Skeletal muscle tissue (tissue), 4 donors: ENCODE measurements around the gene RBM10. TPM values are rescaled to one million over a fixed set of nuclear protein-coding genes. Genes with fewer than 3 reads are reported as not detected.

Experiments
- H3K27ac ChIP-seq: one replicate; pipeline ENCODE4 v1.7.0; 2013; ENCODE audit warnings: mild to moderate bottlenecking, low read depth, low read length, inconsistent platforms
- H3K27me3 ChIP-seq, 3 donors: one replicate each; pipeline ENCODE4 v1.7.0; 2013; ENCODE audit warnings: low read length in 3 of 3; ENCODE audit not compliant: control insufficient read depth in 3 of 3, insufficient read depth in 3 of 3
- H3K36me3 ChIP-seq, 3 donors: one replicate each; pipeline ENCODE4 v1.7.0; 2013; ENCODE audit warnings: low read length in 3 of 3; ENCODE audit not compliant: control insufficient read depth in 3 of 3, insufficient read depth in 3 of 3
- H3K4me1 ChIP-seq, 3 donors: one replicate each; pipeline ENCODE4 v1.7.0; 2013; ENCODE audit warnings: low read length in 3 of 3, mild to moderate bottlenecking in 3 of 3; ENCODE audit not compliant: control insufficient read depth in 3 of 3, insufficient read depth in 3 of 3
- H3K4me3 ChIP-seq, 3 donors: one replicate each; pipeline ENCODE4 v1.7.0; 2013; ENCODE audit warnings: low read length in 3 of 3
- H3K9ac ChIP-seq, 3 donors: one replicate each; pipeline ENCODE4 v1.7.0; 2013; ENCODE audit warnings: low read length in 3 of 3, mild to moderate bottlenecking in 3 of 3, moderate library complexity in 2 of 3, low read depth in 1 of 3
- H3K9me3 ChIP-seq, 3 donors: one replicate each; pipeline ENCODE4 v1.7.0; 2013; ENCODE audit warnings: low read length in 3 of 3; ENCODE audit not compliant: control insufficient read depth in 3 of 3
- total RNA-seq: library from RNA; depleted of rRNA; stranded (reverse); fragments of >200 nt; gene quantifications from one replicate; pipeline ENCODE4 v1.2.3, GENCODE V29; 2014
- donor health status: Osteomylitis.

The RBM10 gene
- total RNA-seq, 1 donor from 2014 or later, result 30.8 TPM

GRCh38 chrX:47202316-47202715 is 57.3 kb downstream of the RBM10 start:
- Histone ChIP-seq H3K36me3 (peaks cover 62 to 88% (median 72%) of the 10 kb centered on the region in 3 donors), H3K9me3 (no peaks in the 10 kb centered on the region), H3K9ac (no peak overlapping the region), H3K27ac (no peak overlapping the region), H3K27me3 (no peaks in the 10 kb centered on the region), H3K4me3 (no peak overlapping the region), H3K4me1 (peaks cover 22 to 32% (median 31%) of the 10 kb centered on the region in 3 donors)

GRCh38 chrX:47202877-47203276 is 57.9 kb downstream of the RBM10 start:
- no peak overlapping the region for H3K27ac ChIP-seq
- no peak overlapping the region for H3K9ac ChIP-seq
- peaks cover 65 to 93% (median 77%) of the 10 kb centered on the region in 3 donors for H3K36me3 ChIP-seq
- no peaks in the 10 kb centered on the region for H3K27me3 ChIP-seq
- H3K4me1 ChIP-seq, result peaks cover 17 to 27% (median 25%) of the 10 kb centered on the region in 3 donors
- no peaks in the 10 kb centered on the region for H3K9me3 ChIP-seq
- no peak overlapping the region for H3K4me3 ChIP-seq

- Histone ChIP-seq H3K4me1 (peaks cover 7 to 20% (median 19%) of the 10 kb centered on the region in 3 donors), H3K27ac (no peak overlapping the region), H3K36me3 (peaks cover 58 to 97% (median 75%) of the 10 kb centered on the region in 3 donors), H3K27me3 (no peaks in the 10 kb centered on the region), H3K9me3 (no peaks in the 10 kb centered on the region), H3K9ac (no peak overlapping the region), H3K4me3 (no peak overlapping the region)
These were observed 59.9 kb downstream of the RBM10 start for GRCh38 chrX:47204970-47205369.

GRCh38 chrX:47206316-47206715 is 61.3 kb downstream of the RBM10 start:
- Histone ChIP-seq H3K9ac (no peak overlapping the region), H3K4me1 (peaks cover 0 to 11% (median 8%) of the 10 kb centered on the region in 3 donors), H3K27ac (no peak overlapping the region), H3K36me3 (peaks cover 58 to 97% (median 80%) of the 10 kb centered on the region in 3 donors), H3K4me3 (no peak overlapping the region), H3K27me3 (no peaks in the 10 kb centered on the region), H3K9me3 (no peaks in the 10 kb centered on the region)

GRCh38 chrX:47208108-47208507 is 63.1 kb downstream of the RBM10 start:
- H3K36me3 ChIP-seq, result peaks cover 53 to 97% (median 77%) of the 10 kb centered on the region in 3 donors
- no peak overlapping the region for H3K4me3 ChIP-seq
- no peaks in the 10 kb centered on the region for H3K9me3 ChIP-seq
- no peak overlapping the region for H3K9ac ChIP-seq
- H3K4me1 ChIP-seq, result peaks cover 0 to 11% (median 8%) of the 10 kb centered on the region in 3 donors
- no peak overlapping the region for H3K27ac ChIP-seq
- H3K27me3 ChIP-seq, result no peaks in the 10 kb centered on the region

DNA sequence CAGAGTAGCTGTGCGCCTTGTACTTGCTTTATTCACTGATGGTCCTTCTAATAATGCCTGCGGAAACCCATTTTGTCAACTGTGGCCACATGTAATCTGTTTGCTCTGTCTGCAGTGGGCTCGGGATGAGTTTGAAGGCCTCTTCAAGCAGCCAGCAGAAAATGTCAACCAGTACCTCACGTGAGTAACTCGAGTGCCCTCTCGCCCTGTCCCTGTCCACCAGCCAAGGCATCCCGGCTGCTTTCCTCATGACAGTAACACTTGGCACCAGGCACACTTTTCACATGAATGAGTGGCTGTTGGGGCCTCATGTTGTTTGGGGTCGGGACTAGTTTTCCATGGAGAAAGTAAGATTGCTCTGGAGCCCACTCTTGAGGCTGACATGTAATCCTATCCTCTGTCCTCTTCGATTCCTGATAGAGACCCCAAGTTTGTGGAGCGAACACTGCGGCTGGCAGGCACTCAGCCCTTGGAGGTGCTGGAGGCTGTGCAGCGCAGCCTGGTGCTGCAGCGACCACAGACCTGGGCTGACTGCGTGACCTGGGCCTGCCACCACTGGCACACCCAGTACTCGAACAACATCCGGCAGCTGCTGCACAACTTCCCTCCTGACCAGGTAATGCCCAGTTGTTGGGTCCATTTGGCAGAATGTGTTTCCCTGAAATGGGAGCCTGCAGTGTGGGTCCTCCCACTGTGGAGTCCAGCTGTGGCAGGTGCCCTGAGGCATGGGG is 64.7 kb downstream of the RBM10 start:
- H3K9me3 ChIP-seq, result no peaks in the 10 kb centered on the region
- H3K4me1 ChIP-seq, result peaks cover 0 to 11% (median 8%) of the 10 kb centered on the region in 3 donors
- H3K27ac ChIP-seq, result peak overlapping the region; percentile 28
- H3K4me3 ChIP-seq, result no peak overlapping the region
- H3K27me3 ChIP-seq, result no peaks in the 10 kb centered on the region
- peaks cover 59 to 97% (median 77%) of the 10 kb centered on the region in 3 donors for H3K36me3 ChIP-seq
- H3K9ac ChIP-seq, result peak overlapping the region in 1 of 3 donors; percentile 54

- Histone ChIP-seq H3K36me3 (peaks cover 61 to 97% (median 79%) of the 10 kb centered on the region in 3 donors), H3K9ac (no peak overlapping the region), H3K9me3 (no peaks in the 10 kb centered on the region), H3K4me1 (peaks cover 0 to 11% (median 8%) of the 10 kb centered on the region in 3 donors), H3K4me3 (no peak overlapping the region), H3K27me3 (no peaks in the 10 kb centered on the region), H3K27ac (no peak overlapping the region)
These were observed 65.8 kb downstream of the RBM10 start for GRCh38 chrX:47210661-47211425.

- no peak overlapping the region for H3K27ac ChIP-seq
- H3K9ac ChIP-seq, result no peak overlapping the region
- H3K9me3 ChIP-seq, result no peaks in the 10 kb centered on the region
- no peak overlapping the region for H3K4me3 ChIP-seq
- no peaks in the 10 kb centered on the region for H3K27me3 ChIP-seq
- H3K36me3 ChIP-seq, result peaks cover 55 to 87% (median 68%) of the 10 kb centered on the region in 3 donors
- H3K4me1 ChIP-seq, result peaks cover 0 to 25% (median 19%) of the 10 kb centered on the region in 3 donors
These were observed 67.6 kb downstream of the RBM10 start for GRCh38 chrX:47212381-47213293.

GRCh38 chrX:47214435-47215077 is 69.5 kb downstream of the RBM10 start:
- H3K27ac ChIP-seq, result no peak overlapping the region
- H3K4me3 ChIP-seq, result no peak overlapping the region
- no peaks in the 10 kb centered on the region for H3K27me3 ChIP-seq
- peaks cover 0 to 24% (median 18%) of the 10 kb centered on the region in 3 donors for H3K4me1 ChIP-seq
- H3K9me3 ChIP-seq, result no peaks in the 10 kb centered on the region
- H3K36me3 ChIP-seq, result peaks cover 49 to 69% (median 58%) of the 10 kb centered on the region in 3 donors
- no peak overlapping the region for H3K9ac ChIP-seq
